OCI-LY1 (cell line): Measurements from ENCODE around the gene TANC1.

Source experiments
- H2AFZ ChIP-seq: fragments of 200-600 bp; sonication (generic), shearing (Covaris generic); 2 replicates; pipeline ENCODE4 v1.6.0; 2014; ENCODE audit warnings: antibody characterized with exemption, mild to moderate bottlenecking, low read length
- H3F3A ChIP-seq: fragments of 200-600 bp; sonication (generic), shearing (Covaris generic); 2 replicates; pipeline ENCODE4 v1.6.0; 2014; ENCODE audit warnings: mild to moderate bottlenecking, antibody characterized with exemption, low read length, moderate library complexity; ENCODE audit not compliant: insufficient read depth
- H3K27ac ChIP-seq: fragments of 200-600 bp; sonication (generic); 2 replicates; pipeline ENCODE4 v1.5.1; 2014; ENCODE audit warnings: low read length, mixed run types, mild to moderate bottlenecking, low read depth; ENCODE audit not compliant: poor library complexity, severe bottlenecking
- H3K27me3 ChIP-seq: fragments of 200-600 bp; sonication (generic); 2 replicates; pipeline ENCODE4 v1.6.0; 2014; ENCODE audit warnings: antibody characterized with exemption, mild to moderate bottlenecking, low read length, moderate library complexity; ENCODE audit not compliant: insufficient read depth
- H3K36me3 ChIP-seq: fragments of 200-600 bp; sonication (generic); 2 replicates; pipeline ENCODE4 v1.6.1; 2014; ENCODE audit warnings: mild to moderate bottlenecking, antibody characterized with exemption, low read length, moderate library complexity, mixed read lengths; ENCODE audit not compliant: insufficient read depth
- H3K4me1 ChIP-seq: fragments of 200-600 bp; sonication (generic); 2 replicates; pipeline ENCODE4 v1.5.1; 2014; ENCODE audit warnings: mild to moderate bottlenecking, low read length, moderate library complexity; ENCODE audit not compliant: insufficient read depth, severe bottlenecking
- H3K4me2 ChIP-seq: fragments of 200-600 bp; sonication (generic), shearing (Covaris generic); 2 replicates; pipeline ENCODE4 v1.6.1; 2014; ENCODE audit warnings: low read length
- H3K4me3 ChIP-seq: fragments of 200-600 bp; sonication (generic); 2 replicates; pipeline ENCODE4 v1.5.1; 2014; ENCODE audit warnings: low read length, low read depth, mild to moderate bottlenecking, mixed read lengths; ENCODE audit not compliant: poor library complexity, severe bottlenecking
- H3K79me2 ChIP-seq: fragments of 200-600 bp; shearing (Covaris generic); 2 replicates; pipeline ENCODE4 v1.6.1; 2016; ENCODE audit warnings: mixed run types, low read length, mixed read lengths; ENCODE audit not compliant: insufficient read depth
- H3K9ac ChIP-seq: fragments of 200-600 bp; sonication (generic), shearing (Covaris generic); 2 replicates; pipeline ENCODE4 v1.6.1; 2014; ENCODE audit warnings: mild to moderate bottlenecking, low read length, mixed read lengths
- H3K9me2 ChIP-seq: fragments of 200-600 bp; sonication (generic), shearing (Covaris generic); 2 replicates; pipeline ENCODE4 v1.6.1; 2014; ENCODE audit warnings: low read depth, mild to moderate bottlenecking, low read length, mixed read lengths
- H3K9me3 ChIP-seq: fragments of 200-600 bp; shearing (Covaris generic); 2 replicates; pipeline ENCODE4 v1.6.1; 2014; ENCODE audit warnings: low read length, mixed read lengths
- H4K20me1 ChIP-seq: fragments of 200-600 bp; sonication (generic), shearing (Covaris generic); 2 replicates; pipeline ENCODE4 v1.6.0; 2016; ENCODE audit warnings: mild to moderate bottlenecking, low read length; ENCODE audit not compliant: insufficient read depth
- EZH2 ChIP-seq: fragments of 200-600 bp; sonication (generic), shearing (Covaris generic); IDR thresholded peaks from 2 replicates; pipeline ENCODE4 v1.8.0; 2017; ENCODE audit warnings: borderline replicate concordance, mixed run types, mild to moderate bottlenecking, antibody characterized with exemption, low read length, moderate library complexity, mixed read lengths
- TF ChIP-seq, protein P1 (sequence below): fragments of 200-600 bp; sonication (generic), shearing (Covaris generic); IDR thresholded peaks from 2 replicates; pipeline ENCODE4 v1.5.1; 2017; ENCODE audit warnings: mild to moderate bottlenecking, antibody characterized with exemption, low read length, moderate library complexity, mixed read lengths

TANC1 gene

GRCh38 chr2:159230145-159230877, 261.9 kb downstream of the TANC1 start:
- Histone ChIP-seq H3K9me2 (no peaks in the 10 kb centered on the region), H3K4me1 (peaks cover 14% of the 10 kb centered on the region), H3K27me3 (no peaks in the 10 kb centered on the region), H3K9me3 (no peaks in the 10 kb centered on the region), H4K20me1 (no peaks in the 10 kb centered on the region), H3K79me2 (no peaks in the 10 kb centered on the region), H3K9ac (no peak overlapping the region), H3K4me3 (no peak overlapping the region), H3K36me3 (peaks cover 9% of the 10 kb centered on the region), H3F3A (no peaks in the 10 kb centered on the region), H2AFZ (no peak overlapping the region), H3K27ac (no peak overlapping the region), H3K4me2 (no peak overlapping the region)
- TF ChIP-seq, protein P1, sequence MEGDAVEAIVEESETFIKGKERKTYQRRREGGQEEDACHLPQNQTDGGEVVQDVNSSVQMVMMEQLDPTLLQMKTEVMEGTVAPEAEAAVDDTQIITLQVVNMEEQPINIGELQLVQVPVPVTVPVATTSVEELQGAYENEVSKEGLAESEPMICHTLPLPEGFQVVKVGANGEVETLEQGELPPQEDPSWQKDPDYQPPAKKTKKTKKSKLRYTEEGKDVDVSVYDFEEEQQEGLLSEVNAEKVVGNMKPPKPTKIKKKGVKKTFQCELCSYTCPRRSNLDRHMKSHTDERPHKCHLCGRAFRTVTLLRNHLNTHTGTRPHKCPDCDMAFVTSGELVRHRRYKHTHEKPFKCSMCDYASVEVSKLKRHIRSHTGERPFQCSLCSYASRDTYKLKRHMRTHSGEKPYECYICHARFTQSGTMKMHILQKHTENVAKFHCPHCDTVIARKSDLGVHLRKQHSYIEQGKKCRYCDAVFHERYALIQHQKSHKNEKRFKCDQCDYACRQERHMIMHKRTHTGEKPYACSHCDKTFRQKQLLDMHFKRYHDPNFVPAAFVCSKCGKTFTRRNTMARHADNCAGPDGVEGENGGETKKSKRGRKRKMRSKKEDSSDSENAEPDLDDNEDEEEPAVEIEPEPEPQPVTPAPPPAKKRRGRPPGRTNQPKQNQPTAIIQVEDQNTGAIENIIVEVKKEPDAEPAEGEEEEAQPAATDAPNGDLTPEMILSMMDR: no peak
- no peak for TF ChIP-seq EZH2

DNA sequence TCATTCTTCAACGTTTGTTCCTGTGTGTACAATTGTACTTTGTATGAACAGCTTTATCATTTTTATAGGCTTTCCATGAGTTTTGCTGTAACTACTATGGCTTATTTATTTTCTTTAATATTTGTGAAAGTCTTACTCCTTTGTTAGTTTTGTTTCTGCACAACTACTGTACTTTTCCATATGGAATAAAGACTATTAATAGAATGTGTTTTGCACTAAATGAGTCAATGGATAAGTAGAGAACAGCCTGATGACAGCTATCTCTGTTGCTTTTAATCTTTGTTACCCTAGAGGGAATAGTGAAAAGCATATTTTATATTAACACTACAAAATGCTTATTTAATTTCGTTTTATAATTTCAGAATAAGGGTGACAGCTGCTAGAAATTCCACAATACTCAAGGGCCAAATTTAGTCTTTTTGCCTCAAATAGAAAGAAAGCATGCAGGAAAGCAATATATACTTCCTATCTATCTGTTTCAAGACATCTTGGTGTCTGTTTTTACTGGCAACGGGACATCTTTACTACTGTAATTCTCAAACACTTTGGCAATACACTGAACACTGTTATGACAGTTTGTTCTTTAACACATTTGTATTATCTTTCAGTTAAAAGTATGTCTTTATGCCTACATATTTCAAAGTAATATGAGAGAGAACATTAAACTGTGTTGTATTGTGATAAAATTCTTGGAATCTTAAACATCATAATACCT, 264.2 kb downstream of the TANC1 start:
- no peaks in the 10 kb centered on the region for H3K9me3 ChIP-seq
- TF ChIP-seq, protein P1: no peak
- TF ChIP-seq EZH2: no peak
- H3K36me3 ChIP-seq: peaks cover 18% of the 10 kb centered on the region
- no peaks in the 10 kb centered on the region for H4K20me1 ChIP-seq
- H3K9ac ChIP-seq: no peak overlapping the region
- H3K79me2 ChIP-seq: no peaks in the 10 kb centered on the region
- no peaks in the 10 kb centered on the region for H3K4me1 ChIP-seq
- H3K27me3 ChIP-seq: no peaks in the 10 kb centered on the region
- no peaks in the 10 kb centered on the region for H3K9me2 ChIP-seq
- no peaks in the 10 kb centered on the region for H3F3A ChIP-seq
- no peak overlapping the region for H3K4me3 ChIP-seq
- H3K27ac ChIP-seq: no peak overlapping the region
- no peak overlapping the region for H3K4me2 ChIP-seq
- no peak overlapping the region for H2AFZ ChIP-seq

GRCh38 chr2:159234868-159235267, 266.4 kb downstream of the TANC1 start:
- H3K9me2 ChIP-seq: no peaks in the 10 kb centered on the region
- TF ChIP-seq EZH2: no peak
- TF ChIP-seq, protein P1: no peak
- H4K20me1 ChIP-seq: no peaks in the 10 kb centered on the region
- no peaks in the 10 kb centered on the region for H3K27me3 ChIP-seq
- H3K4me3 ChIP-seq: no peak overlapping the region
- no peaks in the 10 kb centered on the region for H3K4me1 ChIP-seq
- H3K27ac ChIP-seq: no peak overlapping the region
- no peaks in the 10 kb centered on the region for H3K79me2 ChIP-seq
- peaks cover 22% of the 10 kb centered on the region for H3K36me3 ChIP-seq
- no peak overlapping the region for H2AFZ ChIP-seq
- no peak overlapping the region for H3K4me2 ChIP-seq
- H3K9ac ChIP-seq: no peak overlapping the region
- no peaks in the 10 kb centered on the region for H3F3A ChIP-seq
- no peaks in the 10 kb centered on the region for H3K9me3 ChIP-seq
